Measurements from ENCODE around the gene MAP2K5.

The MAP2K5 gene

DNA sequence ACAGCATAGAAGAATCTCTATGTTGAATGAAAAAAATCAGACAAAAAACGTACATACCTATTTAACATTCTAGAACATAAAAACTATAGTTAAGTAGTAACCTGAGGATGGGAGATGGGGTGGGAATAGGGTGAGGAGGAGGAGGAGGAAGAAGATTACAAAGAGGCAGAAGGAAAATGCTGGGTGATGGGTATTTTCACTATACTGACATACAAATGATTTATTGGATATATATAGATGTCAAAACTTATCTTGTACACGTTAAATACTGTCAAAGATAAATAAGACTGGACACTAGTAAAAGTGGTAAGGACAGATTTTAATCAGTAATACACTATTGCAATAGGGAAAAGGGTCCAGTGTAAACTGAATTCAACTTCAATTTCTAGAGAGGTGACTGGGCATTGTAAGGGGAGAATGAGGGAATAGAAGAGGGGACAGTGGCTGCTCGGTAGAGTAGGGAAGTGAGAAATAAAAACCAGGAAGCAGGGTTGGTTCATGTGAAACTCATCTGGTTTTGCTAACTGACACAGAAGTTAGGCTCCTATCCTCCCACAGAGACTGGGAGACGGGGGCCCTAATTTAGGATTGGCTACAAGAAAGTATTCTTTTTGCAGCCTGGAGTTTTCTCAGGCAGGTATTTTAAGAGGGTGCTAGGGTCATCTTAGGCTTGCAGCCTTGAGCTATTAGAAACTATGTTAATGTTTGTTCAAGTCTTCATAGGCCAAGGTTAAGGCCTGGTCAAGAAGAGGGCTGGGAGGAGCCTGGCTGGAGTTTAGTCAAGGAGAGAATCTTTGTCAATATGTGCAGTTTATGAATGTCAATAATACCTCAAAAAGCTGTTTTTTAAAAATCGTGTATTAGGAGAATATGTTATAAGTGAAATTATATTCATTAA lies 36.6 kb upstream of the MAP2K5 start:
- TF ChIP-seq, protein P1, sequence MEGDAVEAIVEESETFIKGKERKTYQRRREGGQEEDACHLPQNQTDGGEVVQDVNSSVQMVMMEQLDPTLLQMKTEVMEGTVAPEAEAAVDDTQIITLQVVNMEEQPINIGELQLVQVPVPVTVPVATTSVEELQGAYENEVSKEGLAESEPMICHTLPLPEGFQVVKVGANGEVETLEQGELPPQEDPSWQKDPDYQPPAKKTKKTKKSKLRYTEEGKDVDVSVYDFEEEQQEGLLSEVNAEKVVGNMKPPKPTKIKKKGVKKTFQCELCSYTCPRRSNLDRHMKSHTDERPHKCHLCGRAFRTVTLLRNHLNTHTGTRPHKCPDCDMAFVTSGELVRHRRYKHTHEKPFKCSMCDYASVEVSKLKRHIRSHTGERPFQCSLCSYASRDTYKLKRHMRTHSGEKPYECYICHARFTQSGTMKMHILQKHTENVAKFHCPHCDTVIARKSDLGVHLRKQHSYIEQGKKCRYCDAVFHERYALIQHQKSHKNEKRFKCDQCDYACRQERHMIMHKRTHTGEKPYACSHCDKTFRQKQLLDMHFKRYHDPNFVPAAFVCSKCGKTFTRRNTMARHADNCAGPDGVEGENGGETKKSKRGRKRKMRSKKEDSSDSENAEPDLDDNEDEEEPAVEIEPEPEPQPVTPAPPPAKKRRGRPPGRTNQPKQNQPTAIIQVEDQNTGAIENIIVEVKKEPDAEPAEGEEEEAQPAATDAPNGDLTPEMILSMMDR (IDR thresholded peaks at IDR 0.05; ENCODE audit: low read depth, low read length): no peak
- no peak for DNase-seq (ENCODE audit: low read depth in 2 of 2)
- H3K4me3 ChIP-seq (replicated peaks in 1 of 2; ENCODE audit: low read depth in 2 of 2, low read length in 2 of 2): no peak overlapping the region

DNA sequence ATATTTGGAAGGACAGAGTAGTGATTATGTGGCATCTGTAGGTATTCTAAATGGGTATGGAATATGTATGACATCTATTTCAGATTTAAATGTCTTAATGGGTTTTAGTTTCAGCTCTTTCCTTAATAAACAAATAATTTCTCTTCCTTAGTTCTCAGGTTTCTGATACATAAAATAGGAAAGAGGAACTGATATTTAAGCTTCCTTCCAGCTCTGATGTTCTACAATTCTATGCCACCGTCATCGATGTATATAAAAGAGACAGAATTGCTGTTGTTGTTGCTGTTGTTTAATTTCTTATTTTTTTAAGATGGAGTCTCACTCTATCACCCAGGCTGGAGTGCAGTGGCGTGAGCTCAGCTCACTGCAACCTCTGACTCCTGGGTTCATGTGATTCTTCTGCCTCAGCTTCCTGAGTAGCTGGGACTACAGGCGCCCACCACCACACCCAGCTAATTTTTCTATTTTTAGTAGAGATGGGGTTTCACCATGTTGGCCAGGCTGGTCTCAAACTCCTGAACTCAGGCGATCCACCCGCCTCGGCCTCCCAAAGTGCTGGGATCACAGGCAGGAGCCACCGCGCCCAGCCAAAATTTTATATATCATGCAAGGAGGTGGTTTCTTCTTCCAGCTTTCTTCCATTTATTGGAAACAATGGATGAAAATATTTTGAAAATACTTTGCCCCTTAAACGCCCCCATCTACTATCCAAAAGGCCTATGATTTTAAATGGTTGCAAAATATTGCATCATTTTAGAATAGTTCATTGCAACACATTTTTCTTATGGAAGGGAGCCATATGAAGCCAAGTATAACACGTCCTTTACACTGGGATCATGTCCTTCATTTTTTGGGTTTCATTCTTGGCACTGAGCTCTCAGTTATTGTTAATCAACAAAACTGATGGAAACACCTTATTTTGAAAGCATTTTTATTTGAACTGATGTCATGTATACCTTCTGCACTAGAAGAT lies 35.4 kb upstream of the MAP2K5 start:
- TF ChIP-seq, protein P1 (IDR thresholded peaks at IDR 0.05; ENCODE audit: low read depth, low read length): no peak
- peak; percentile 67 to 72 for DNase-seq (ENCODE audit: low read depth in 2 of 2)

DNA sequence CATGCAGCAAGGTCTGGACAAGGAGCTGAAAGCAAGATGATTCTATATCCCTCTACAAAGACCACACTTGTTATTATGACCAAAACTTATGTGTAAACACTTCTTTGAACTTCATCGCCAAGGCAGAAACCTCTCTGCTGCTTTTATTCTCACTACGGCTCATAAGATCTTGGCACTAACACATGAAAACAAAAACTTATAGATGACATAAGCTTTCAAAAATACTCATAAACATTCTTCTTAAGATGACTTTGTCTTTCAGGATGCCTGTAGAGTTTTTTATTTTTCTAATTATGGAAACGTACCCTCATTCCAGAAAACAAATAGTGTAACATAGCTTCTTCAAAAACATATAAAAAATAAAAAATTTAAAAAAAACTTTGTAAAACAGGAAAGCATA lies 34.1 kb upstream of the MAP2K5 start:
- peak in 1 of 2 donors; percentile 49 for DNase-seq (ENCODE audit: low read depth in 2 of 2)
- TF ChIP-seq, protein P1 (IDR thresholded peaks at IDR 0.05; ENCODE audit: low read depth, low read length): no peak
- no peak overlapping the region for H3K4me3 ChIP-seq (replicated peaks in 1 of 2; ENCODE audit: low read depth in 2 of 2, low read length in 2 of 2)

More for the DNA sequence above, 35.4 kb upstream of the MAP2K5 start:
- no peak overlapping the region for H3K4me3 ChIP-seq (replicated peaks in 1 of 2; ENCODE audit: low read depth in 2 of 2, low read length in 2 of 2)

DNA sequence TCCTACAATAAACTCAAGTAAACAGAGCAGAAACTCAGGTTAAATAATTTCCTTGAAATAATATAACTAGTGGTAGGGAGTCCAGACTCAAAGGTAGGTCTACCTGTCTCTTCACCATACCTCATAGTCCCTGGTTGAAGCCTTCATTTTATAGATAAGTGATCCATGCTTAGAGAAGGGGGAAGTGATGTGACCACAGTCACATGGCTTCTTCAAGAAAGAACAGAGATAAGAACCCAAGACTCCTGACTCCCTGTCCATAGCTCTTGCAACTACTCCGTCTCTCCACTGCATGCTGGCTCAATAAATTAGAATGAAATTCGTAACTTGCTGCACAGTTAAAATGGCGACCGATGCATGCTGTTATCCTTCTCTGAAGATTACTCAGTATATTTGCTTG lies 32.6 kb upstream of the MAP2K5 start:
- TF ChIP-seq, protein P1 (IDR thresholded peaks at IDR 0.05; ENCODE audit: low read depth, low read length): no peak
- H3K4me3 ChIP-seq (replicated peaks in 1 of 2; ENCODE audit: low read depth in 2 of 2, low read length in 2 of 2): no peak overlapping the region
- no peak for DNase-seq (ENCODE audit: low read depth in 2 of 2)

DNA sequence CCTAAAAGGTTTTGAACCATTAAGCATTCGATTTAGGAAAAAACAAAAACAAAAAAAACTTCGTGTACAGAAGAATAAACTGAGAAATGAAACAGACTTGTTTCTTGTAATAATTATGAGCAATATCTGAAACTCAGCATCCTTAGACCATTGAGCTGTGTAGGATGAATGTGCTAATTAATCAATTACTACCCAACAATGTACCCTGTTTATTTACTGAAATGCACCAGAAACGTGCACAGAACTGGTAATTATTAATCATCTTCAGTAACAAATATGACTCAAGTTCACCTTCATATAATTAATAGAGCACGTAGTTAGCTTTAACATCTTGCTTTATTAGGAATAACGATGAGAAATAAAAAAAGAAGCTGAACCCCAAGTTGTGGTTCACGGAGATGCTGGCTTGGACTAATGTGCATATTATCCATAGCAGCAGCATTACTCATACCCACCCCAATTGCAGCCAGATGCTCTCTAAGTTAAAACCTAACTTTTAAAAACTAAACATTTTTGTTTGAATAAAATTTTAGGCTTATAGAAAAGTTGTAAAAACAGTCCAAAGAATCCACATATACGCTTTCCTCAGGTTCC lies 31.8 kb upstream of the MAP2K5 start:
- TF ChIP-seq, protein P1 (IDR thresholded peaks at IDR 0.05; ENCODE audit: low read depth, low read length): no peak
- H3K4me3 ChIP-seq (replicated peaks in 1 of 2; ENCODE audit: low read depth in 2 of 2, low read length in 2 of 2): no peak overlapping the region
- DNase-seq (ENCODE audit: low read depth in 2 of 2): peak; percentile 29 to 75

DNA sequence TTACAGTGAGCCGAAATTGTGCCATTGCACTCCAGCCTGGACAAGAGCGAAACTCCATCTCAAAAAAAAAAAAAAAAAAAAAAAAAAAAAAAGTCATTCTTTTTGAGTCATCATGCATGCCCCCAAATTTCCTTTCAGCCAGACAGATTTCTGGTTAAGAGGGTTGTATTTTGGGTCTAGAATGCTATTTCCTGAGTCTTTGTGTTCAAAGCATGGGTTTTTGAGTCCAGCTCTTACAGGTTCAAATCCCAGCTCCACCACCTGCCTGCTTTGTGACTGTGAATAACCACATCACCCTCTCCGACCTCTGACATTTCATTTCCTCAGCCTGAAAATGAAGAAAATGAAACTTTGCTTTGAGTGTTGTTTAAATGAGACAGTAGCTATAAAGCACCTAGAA lies 30.9 kb upstream of the MAP2K5 start:
- no peak overlapping the region for H3K4me3 ChIP-seq (replicated peaks in 1 of 2; ENCODE audit: low read depth in 2 of 2, low read length in 2 of 2)
- TF ChIP-seq, protein P1 (IDR thresholded peaks at IDR 0.05; ENCODE audit: low read depth, low read length): no peak
- DNase-seq (ENCODE audit: low read depth in 2 of 2): peak in 1 of 2 donors; percentile 18

Data from cardiac fibroblast (primary cell).